ENCODE data around the gene RNF112.

Gene RNF112

GRCh38 chr17:19399750-19400450 lies 11.1 kb upstream of the RNF112 start:
- no peak for DNase-seq (ENCODE audit: low read depth)
- H3K4me3 ChIP-seq (ENCODE audit: low read depth, low read length), result no peak overlapping the region
- TF ChIP-seq CTCF (IDR thresholded peaks at IDR 0.05; ENCODE audit: insufficient read depth, low read depth, low read length, missing control alignments), result no peak

- no peak for TF ChIP-seq CTCF (IDR thresholded peaks at IDR 0.05; ENCODE audit: insufficient read depth, low read depth, low read length, missing control alignments)
- no peak overlapping the region for H3K4me3 ChIP-seq (ENCODE audit: low read depth, low read length)
- no peak for DNase-seq (ENCODE audit: low read depth)
Measured at GRCh38 chr17:19401321-19402010, 9.6 kb upstream of the RNF112 start.

- no peak overlapping the region for H3K4me3 ChIP-seq (ENCODE audit: low read depth, low read length)
- no peak for TF ChIP-seq CTCF (IDR thresholded peaks at IDR 0.05; ENCODE audit: insufficient read depth, low read depth, low read length, missing control alignments)
- no peak for DNase-seq (ENCODE audit: low read depth)
Measured at GRCh38 chr17:19402171-19402570, 8.9 kb upstream of the RNF112 start.

GRCh38 chr17:19403021-19403420 lies 8.0 kb upstream of the RNF112 start:
- TF ChIP-seq CTCF (IDR thresholded peaks at IDR 0.05; ENCODE audit: insufficient read depth, low read depth, low read length, missing control alignments), result no peak
- no peak overlapping the region for H3K4me3 ChIP-seq (ENCODE audit: low read depth, low read length)
- DNase-seq (ENCODE audit: low read depth), result no peak

GRCh38 chr17:19404264-19404663 lies 6.8 kb upstream of the RNF112 start:
- DNase-seq (ENCODE audit: low read depth), result no peak
- no peak for TF ChIP-seq CTCF (IDR thresholded peaks at IDR 0.05; ENCODE audit: insufficient read depth, low read depth, low read length, missing control alignments)

GRCh38 chr17:19405114-19405513 lies 5.9 kb upstream of the RNF112 start:
- no peak overlapping the region for H3K4me3 ChIP-seq (ENCODE audit: low read depth, low read length)
- TF ChIP-seq CTCF (IDR thresholded peaks at IDR 0.05; ENCODE audit: insufficient read depth, low read depth, low read length, missing control alignments), result no peak
- no peak for DNase-seq (ENCODE audit: low read depth)

More at GRCh38 chr17:19404264-19404663, 6.8 kb upstream of the RNF112 start:
- H3K4me3 ChIP-seq (ENCODE audit: low read depth, low read length), result no peak overlapping the region
